ENCODE measurements around the gene SENP2. TPM values are rescaled to one million over a fixed set of nuclear protein-coding genes. Genes with fewer than 3 reads are reported as not detected.

SENP2 gene
- total and polyA plus RNA-seq, 10 of the 15 experiments (the other 5 are each of a cell fraction or from before 2014, with no cell fraction given): 9.0 to 42.7 (median 25.1) TPM

- TF ChIP-seq ATF2 (IDR thresholded peaks at IDR 0.05; ENCODE audit: low read length): no peak
- no peak for TF ChIP-seq E2F4 (IDR thresholded peaks at IDR 0.05; ENCODE audit: low read depth, low read length)
Observed at GRCh38 chr3:185540695-185541094, 45.4 kb upstream of the SENP2 start (continued).

GRCh38 chr3:185549122-185549521 is 37.0 kb upstream of the SENP2 start:
- CTCF ChIA-PET: interaction anchor here (1.6 to 5.2 kb wide), 2 partner anchors 9 to 11 kb away, joined by 4 to 36 read pairs; no protein-coding TSS in a partner anchor
- H3K9ac ChIP-seq (ENCODE audit: control insufficient read depth, insufficient read depth, low read length): no peak overlapping the region
- BruUV-seq (replicated peaks): TSS peak; percentile 7
- DNase-seq (ENCODE audit: low read depth, low spot score) (no peak), FAIRE-seq (no peak), ATAC-seq (peak; percentile 9; the same call in 2 of the 3 replicates)
- intact Hi-C loops (cut with micrococcal nuclease; ENCODE audit: unreplicated experiment) (no loop called here), in situ Hi-C loops (cut with MboI) (no loop called here)
- H2AFZ ChIP-seq (ENCODE audit: control insufficient read depth, low read depth, low read length): no peak overlapping the region
- RAD21 ChIA-PET (ENCODE audit: unreplicated experiment): interaction anchor here (1.4 kb wide), 1 partner anchor 10 kb away, joined by 3 read pairs; no protein-coding TSS in a partner anchor
- H3K4me3 ChIP-seq: 0 out of 2 replicates have a peak overlapping the region, but pooled peaks have one; percentile 20
- POLR2A ChIA-PET: interaction anchor here (0.7 kb wide), 1 partner anchor 401 kb away, joined by 3 read pairs; no protein-coding TSS in a partner anchor
- H3K36me3 ChIP-seq (ENCODE audit: control insufficient read depth in 2 of 2, insufficient read depth in 2 of 2, low read length in 1 of 2): no peaks in the 10 kb centered on the region
- H3K27me3 ChIP-seq (replicated peaks in 1 of 2; ENCODE audit: control insufficient read depth in 2 of 2, insufficient read depth in 2 of 2, low read length in 1 of 2): no peaks in the 10 kb centered on the region
- H3K27ac ChIP-seq (ENCODE audit: control insufficient read depth, insufficient read depth): peak overlapping the region; percentile 53; the same call in 1 of the 2 replicates
- TF ChIP-seq BHLHE40 (IDR thresholded peaks at IDR 0.05; ENCODE audit: borderline replicate concordance in 1 of 2, low read depth in 2 of 2, low read length in 1 of 2) (peak in 1 of 2 experiments; percentile 52; a peak in 1 of 4 replicates), SMAD1 (IDR thresholded peaks at IDR 0.05; ENCODE audit: low read depth, partially characterized antibody) (no peak)
- peaks cover 30% of the 10 kb centered on the region for H3K79me2 ChIP-seq (ENCODE audit: control insufficient read depth, insufficient read depth, low read length)
- H4K20me1 ChIP-seq (ENCODE audit: control insufficient read depth, insufficient read depth): no peaks in the 10 kb centered on the region
- H3K9me3 ChIP-seq (replicated peaks; ENCODE audit: control insufficient read depth, insufficient read depth, low read length): no peaks in the 10 kb centered on the region; the same call in 2 of the 3 replicates
- peak overlapping the region; percentile 51; the same call in 1 of the 2 replicates for H3K4me2 ChIP-seq (ENCODE audit: control insufficient read depth, insufficient read depth)
- SMC1A ChIA-PET (ENCODE audit: uncharacterized antibody, unreplicated experiment): interaction anchor here (0.6 kb wide), 1 partner anchor 187 kb away, joined by 3 read pairs; no protein-coding TSS in a partner anchor
- WGBS (ENCODE audit: insufficient coverage, insufficient replicate concordance, low lambda C conversion rate, missing lambda C conversion rate): 63% methylated on average over 3 of the region's 3 CpGs
- H3K4me1 ChIP-seq (ENCODE audit: control insufficient read depth, insufficient read depth, low read length): peaks cover 26% of the 10 kb centered on the region

All from GM12878 (cell line).